WTC11 (cell line): ENCODE results near the gene ZNF740. TPM values are rescaled to one million over a fixed set of nuclear protein-coding genes. Genes with fewer than 3 reads are reported as not detected.

Source experiments
- ATAC-seq: fragments of 200-7000 bp; cut with Tn5 transposase; 2 replicates; pipeline ENCODE4 v1.10.0; 2021; ENCODE audit warnings: mild to moderate bottlenecking, moderate library complexity
- CTCF ChIA-PET: fragments of 300-600 bp; sonication (Branson Sonifier 250); formaldehyde crosslinking; loops from one replicate; lab custom pipeline; 2021; ENCODE audit warnings: antibody characterized with exemption; lab: Charles Lee
- POLR2A ChIA-PET: fragments of 350-600 bp; sonication (Branson Sonifier 250); formaldehyde crosslinking; loops from one replicate; lab custom pipeline; 2021; ENCODE audit warnings: antibody characterized with exemption; lab: Charles Lee
- DNase-seq: peaks from one replicate; pipeline ENCODE4 v3.0.0; 2021; ENCODE audit warnings: low spot score
- H3K27ac Mint-ChIP-seq: 2 replicates; pipeline ENCODE4 v1.8.0; 2021; ENCODE audit warnings: mixed read lengths
- H3K27me3 Mint-ChIP-seq: 2 replicates; pipeline ENCODE4 v1.8.0; 2021; ENCODE audit warnings: low read depth, mild to moderate bottlenecking, moderate library complexity, mixed read lengths
- H3K36me3 Mint-ChIP-seq: 2 replicates; pipeline ENCODE4 v1.8.0; 2021; ENCODE audit warnings: mixed read lengths
- H3K4me1 Mint-ChIP-seq: 2 replicates; pipeline ENCODE4 v1.8.0; 2022; ENCODE audit warnings: mixed read lengths
- H3K4me3 Mint-ChIP-seq: 2 replicates; pipeline ENCODE4 v1.8.0; 2021; ENCODE audit warnings: mild to moderate bottlenecking, moderate library complexity, mixed read lengths
- H3K9me3 Mint-ChIP-seq: 2 replicates; pipeline ENCODE4 v1.8.0; 2021; ENCODE audit warnings: mixed read lengths
- ATF1 ChIP-seq: sonication (generic); formaldehyde crosslinking; IDR thresholded peaks from 2 replicates; pipeline ENCODE4 v1.8.1; 2023; ENCODE audit warnings: mild to moderate bottlenecking, moderate library complexity, missing genetic modification reagents
- CBFB ChIP-seq: sonication (generic); formaldehyde crosslinking; IDR thresholded peaks from 2 replicates; pipeline ENCODE4 v1.8.1; 2022; ENCODE audit warnings: mild to moderate bottlenecking, low read depth, missing genetic modification reagents
- E2F1 ChIP-seq: sonication (generic); formaldehyde crosslinking; IDR thresholded peaks from 2 replicates; pipeline ENCODE4 v1.8.0; 2022; ENCODE audit warnings: mild to moderate bottlenecking, missing genetic modification reagents
- E2F4 ChIP-seq: sonication (generic); formaldehyde crosslinking; IDR thresholded peaks from 2 replicates; pipeline ENCODE4 v1.8.1; 2022; ENCODE audit warnings: low read depth, mild to moderate bottlenecking, moderate library complexity, missing genetic modification reagents, borderline replicate concordance
- E2F5 ChIP-seq: sonication (generic); formaldehyde crosslinking; IDR thresholded peaks from 2 replicates; pipeline ENCODE4 v1.8.1; 2022; ENCODE audit warnings: mild to moderate bottlenecking, moderate library complexity, missing genetic modification reagents
- EMX1 ChIP-seq: fragments of 250-450 bp; sonication (Bioruptor Pico); IDR thresholded peaks from 2 replicates; pipeline ENCODE4 v1.8.0; 2021; ENCODE audit warnings: mild to moderate bottlenecking
- ESRRA ChIP-seq: sonication (generic); formaldehyde crosslinking; IDR thresholded peaks from 2 replicates; pipeline ENCODE4 v1.8.1; 2022; ENCODE audit warnings: mild to moderate bottlenecking, missing genetic modification reagents, borderline replicate concordance
- FOXJ3 ChIP-seq: sonication (generic); formaldehyde crosslinking; IDR thresholded peaks from 2 replicates; pipeline ENCODE4 v1.9.0; 2021; ENCODE audit warnings: missing genetic modification reagents, mild to moderate bottlenecking, borderline replicate concordance
- FOXP1 ChIP-seq: sonication (generic); formaldehyde crosslinking; IDR thresholded peaks from 2 replicates; pipeline ENCODE4 v1.8.0; 2022; ENCODE audit warnings: missing genetic modification reagents, mild to moderate bottlenecking, moderate library complexity, borderline replicate concordance
- IRF2 ChIP-seq: sonication (generic); formaldehyde crosslinking; IDR thresholded peaks from 2 replicates; pipeline ENCODE4 v1.8.0; 2022; ENCODE audit warnings: low read depth, missing genetic modification reagents, borderline replicate concordance
- NFE2L1 ChIP-seq: sonication (generic); formaldehyde crosslinking; IDR thresholded peaks from 2 replicates; pipeline ENCODE4 v1.8.1; 2023; ENCODE audit warnings: missing genetic modification reagents
- NFYB ChIP-seq: sonication (generic); formaldehyde crosslinking; conservative IDR thresholded peaks from 2 replicates; pipeline ENCODE4 v1.8.0; 2022; ENCODE audit warnings: low read depth, missing genetic modification reagents
- PRDM15 ChIP-seq: sonication (generic); formaldehyde crosslinking; IDR thresholded peaks from 2 replicates; pipeline ENCODE4 v1.8.0; 2022; ENCODE audit warnings: missing genetic modification reagents
- SMAD3 ChIP-seq: sonication (generic); formaldehyde crosslinking; IDR thresholded peaks from 2 replicates; pipeline ENCODE4 v1.8.0; 2022; ENCODE audit warnings: missing genetic modification reagents, mild to moderate bottlenecking, borderline replicate concordance
- STAT6 ChIP-seq: sonication (generic); formaldehyde crosslinking; conservative IDR thresholded peaks from 2 replicates; pipeline ENCODE4 v1.8.1; 2023; ENCODE audit warnings: mild to moderate bottlenecking, low read depth, missing genetic modification reagents, moderate library complexity
- TP53 ChIP-seq: sonication (generic); formaldehyde crosslinking; IDR thresholded peaks from 2 replicates; pipeline ENCODE4 v1.8.1; 2023; ENCODE audit warnings: mild to moderate bottlenecking, missing genetic modification reagents
- ZMAT4 ChIP-seq: fragments of 250-450 bp; sonication (Bioruptor Pico); IDR thresholded peaks from 2 replicates; pipeline ENCODE4 v1.9.0; 2021; ENCODE audit warnings: mild to moderate bottlenecking
- ZNF121 ChIP-seq: sonication (generic); formaldehyde crosslinking; IDR thresholded peaks from 2 replicates; pipeline ENCODE4 v1.8.0; 2023; ENCODE audit warnings: missing genetic modification reagents
- ZNF396 ChIP-seq: fragments of 250-450 bp; sonication (Bioruptor Pico); IDR thresholded peaks from 2 replicates; pipeline ENCODE4 v1.8.0; 2021; ENCODE audit warnings: mild to moderate bottlenecking, moderate library complexity, borderline replicate concordance
- ZNF532 ChIP-seq: fragments of 250-450 bp; sonication (Bioruptor Pico); IDR thresholded peaks from 2 replicates; pipeline ENCODE4 v1.9.0; 2021; ENCODE audit warnings: mild to moderate bottlenecking, borderline replicate concordance
- total RNA-seq: library from RNA; stranded (reverse); gene quantifications from 3 replicates; pipeline ENCODE4 v1.2.3, GENCODE V29; 2021

Gene ZNF740
- total RNA-seq, 1 experiment from 2014 or later, result 26.6 TPM

- no peaks in the 10 kb centered on the region for H3K36me3 Mint-ChIP-seq
- peaks cover 94% of the 10 kb centered on the region for H3K27me3 Mint-ChIP-seq
- TF ChIP-seq FOXJ3 (no peak), E2F1 (no peak), ZNF396 (CRISPR knock-in tag) (no peak), STAT6 (CRISPR knock-in tag) (no peak), EMX1 (CRISPR knock-in tag) (no peak), NFYB (CRISPR knock-in tag) (no peak), TP53 (CRISPR knock-in tag) (no peak), IRF2 (no peak), ZNF121 (CRISPR knock-in tag) (no peak), E2F4 (CRISPR knock-in tag) (no peak), ATF1 (CRISPR knock-in tag) (no peak), CBFB (CRISPR knock-in tag) (no peak), NFE2L1 (CRISPR knock-in tag) (no peak), SMAD3 (CRISPR knock-in tag) (no peak), ZNF532 (no peak), ESRRA (no peak), E2F5 (no peak), FOXP1 (CRISPR knock-in tag) (no peak), PRDM15 (CRISPR knock-in tag) (no peak), ZMAT4 (no peak)
- TF ChIP-seq, all 79 proteins: peak for 0
- Mint-ChIP-seq H3K4me1 (peaks cover 17% of the 10 kb centered on the region), H3K4me3 (no peak overlapping the region), H3K9me3 (no peaks in the 10 kb centered on the region), H3K27ac (no peak overlapping the region)
- CTCF ChIA-PET, result interaction anchor here (0.9 to 4.5 kb wide), 8 partner anchors 8 to 148 kb away, joined by 3 to 62 read pairs (median 9); partner anchors contain the start of genes AAAS, CSAD and MYG1
- no peak for ATAC-seq
- POLR2A ChIA-PET, result no interaction called here
- DNase-seq, result no peak
Measured at GRCh38 chr12:53173085-53173715, 7.3 kb upstream of the ZNF740 start.
